Thymus (tissue), 14 donors: Measurements from ENCODE around the gene WRNIP1. TPM values are rescaled to one million over a fixed set of nuclear protein-coding genes. Genes with fewer than 3 reads are reported as not detected.

Experiments used
- DNase-seq, 9 donors: peaks; one replicate each; pipeline ENCODE4 v3.0.0-alpha.2; 2013; ENCODE audit warnings: low spot score in 9 of 9, low read depth in 6 of 9, missing footprints in 1 of 9
- H3K27ac ChIP-seq, 2 donors: one replicate each; pipeline ENCODE4 v1.5.1; 2013; ENCODE audit warnings: control low read depth in 1 of 2, low read depth in 1 of 2, low read length in 1 of 2, mild to moderate bottlenecking in 1 of 2, moderate library complexity in 1 of 2
- H3K27me3 ChIP-seq, 2 donors: one replicate each; pipeline ENCODE4 v1.5.1; 2013; ENCODE audit warnings: low read length in 1 of 2; ENCODE audit not compliant: control insufficient read depth in 2 of 2, insufficient read depth in 1 of 2
- H3K36me3 ChIP-seq, 2 donors: one replicate each; pipeline ENCODE4 v1.5.1; 2013; ENCODE audit warnings: low read length in 1 of 2, mild to moderate bottlenecking in 1 of 2, moderate library complexity in 1 of 2; ENCODE audit not compliant: control insufficient read depth in 2 of 2, insufficient read depth in 2 of 2
- H3K4me1 ChIP-seq, 2 donors: one replicate each; pipeline ENCODE4 v1.5.1; 2013; ENCODE audit warnings: low read length in 2 of 2; ENCODE audit not compliant: control insufficient read depth in 2 of 2, insufficient read depth in 2 of 2
- H3K4me3 ChIP-seq, 2 donors: one replicate each; pipeline ENCODE4 v1.5.1; 2013; ENCODE audit warnings: low read length in 2 of 2, control low read depth in 1 of 2, mild to moderate bottlenecking in 1 of 2
- H3K9me3 ChIP-seq, 2 donors: one replicate each; pipeline ENCODE4 v1.5.1; 2013; ENCODE audit warnings: low read length in 1 of 2, mild to moderate bottlenecking in 1 of 2; ENCODE audit not compliant: control insufficient read depth in 2 of 2, insufficient read depth in 1 of 2
- WGBS: extraction: QIAGEN DNeasy Blood & Tissue Kit; methylation state at CpG from one replicate; pipeline ENCODE4 v1.1.7; 2013; 5-methylcytosine and 5-hydroxymethylcytosine counted together
- long read RNA-seq, 10 donors: transcript quantifications; one replicate each; lab custom pipeline, GENCODE V29; 2026
- polyA plus RNA-seq: library from polyadenylated mRNA; stranded (reverse); fragments of 200-250 nt; gene quantifications from one replicate; pipeline ENCODE4 v1.2.3, GENCODE V29; 2013
- total RNA-seq: library from RNA; stranded (reverse); fragments of 120-200 nt; gene quantifications from one replicate; pipeline ENCODE4 v1.2.4, GENCODE V29; 2013
- donor health status: healthy.

The WRNIP1 gene
- 48.3 TPM for total RNA-seq
- polyA plus RNA-seq, result 85.3 TPM
- long read RNA-seq, donor 1, result 0 reads
- long read RNA-seq, donor 2, result 0 reads
- long read RNA-seq, donor 3, transcript WRNIP1-204 (7 exons, 2,670 nt), result major isoform, 14 of 19 reads
- long read RNA-seq, donor 3, partial matches to known transcripts, result 0 of 19 reads
- long read RNA-seq, donor 3, other reads (novel, unspliced or antisense), result 0 of 19 reads
- long read RNA-seq, donor 4, transcript WRNIP1-204 (7 exons, 2,670 nt), result major isoform, 6 of 14 reads
- long read RNA-seq, donor 4, partial matches to known transcripts, result 8 of 14 reads
- long read RNA-seq, donor 4, other reads (novel, unspliced or antisense), result 0 of 14 reads
- long read RNA-seq, donor 5, transcript WRNIP1-204 (7 exons, 2,670 nt), result major isoform, 16 of 64 reads
- long read RNA-seq, donor 5, partial matches to known transcripts, result 45 of 64 reads
- long read RNA-seq, donor 5, other reads (novel, unspliced or antisense), result 0 of 64 reads
- long read RNA-seq, donor 6, transcript WRNIP1-204 (7 exons, 2,670 nt), result major isoform, 8 of 8 reads
- long read RNA-seq, donor 6, partial matches to known transcripts, result 0 of 8 reads
- long read RNA-seq, donor 6, other reads (novel, unspliced or antisense), result 0 of 8 reads
- long read RNA-seq, donor 7, partial matches to known transcripts, result 0 of 5 reads
- long read RNA-seq, donor 7, other reads (novel, unspliced or antisense), result 0 of 5 reads
- long read RNA-seq, donor 8, partial matches to known transcripts, result 0 of 2 reads
- long read RNA-seq, donor 8, other reads (novel, unspliced or antisense), result 0 of 2 reads
- long read RNA-seq, donor 9, transcript WRNIP1-204 (7 exons, 2,670 nt), result major isoform, 6 of 6 reads
- long read RNA-seq, donor 9, partial matches to known transcripts, result 0 of 6 reads
- long read RNA-seq, donor 9, other reads (novel, unspliced or antisense), result 0 of 6 reads
- long read RNA-seq, donor 10, transcript WRNIP1-204 (7 exons, 2,670 nt), result major isoform, 11 of 16 reads
- long read RNA-seq, donor 10, partial matches to known transcripts, result 0 of 16 reads
- long read RNA-seq, donor 10, other reads (novel, unspliced or antisense), result 0 of 16 reads

GRCh38 chr6:2765166-2765895 lies at the start of gene WRNIP1:
WRNIP1 (plus strand) TSS chr6:2765393; CDS start chr6:2765623, 230 bp downstream.
- H3K27me3 ChIP-seq, result no peaks in the 10 kb centered on the region
- peaks cover 0 to 5% of the 10 kb centered on the region in 2 donors for H3K9me3 ChIP-seq
- peak; percentile 91 to 99 (median 97) for DNase-seq
- peaks cover 18 to 25% of the 10 kb centered on the region in 2 donors for H3K4me1 ChIP-seq
- H3K27ac ChIP-seq, result peak within 1 kb of the TSS; percentile 86 to 94
- peaks cover 5 to 16% of the 10 kb centered on the region in 2 donors for H3K36me3 ChIP-seq
- H3K4me3 ChIP-seq, result peak within 1 kb of the TSS; percentile 63 to 65
- under 1% methylated on average over 104 of the region's 104 CpGs for WGBS

- no peaks in the 10 kb centered on the region for H3K36me3 ChIP-seq
- H3K4me1 ChIP-seq, result no peaks in the 10 kb centered on the region
- 95% methylated on average over 5 of the region's 5 CpGs for WGBS
- no peaks in the 10 kb centered on the region for H3K27me3 ChIP-seq
- H3K9me3 ChIP-seq, result no peaks in the 10 kb centered on the region
- H3K4me3 ChIP-seq, result no peak overlapping the region
- no peak for DNase-seq
- H3K27ac ChIP-seq, result no peak overlapping the region
Observed at GRCh38 chr6:2715737-2716136, 49.5 kb upstream of the WRNIP1 start.

- Histone ChIP-seq H3K27ac (no peak overlapping the region), H3K4me1 (no peaks in the 10 kb centered on the region), H3K9me3 (no peaks in the 10 kb centered on the region), H3K4me3 (no peak overlapping the region), H3K27me3 (no peaks in the 10 kb centered on the region), H3K36me3 (no peaks in the 10 kb centered on the region)
- 95% methylated on average over 9 of the region's 9 CpGs for WGBS
- no peak for DNase-seq
Observed at GRCh38 chr6:2716936-2717700, 48.1 kb upstream of the WRNIP1 start.

GRCh38 chr6:2718334-2719092 lies 46.7 kb upstream of the WRNIP1 start:
- Histone ChIP-seq H3K9me3 (no peaks in the 10 kb centered on the region), H3K4me3 (no peak overlapping the region), H3K27ac (no peak overlapping the region), H3K4me1 (no peaks in the 10 kb centered on the region), H3K27me3 (no peaks in the 10 kb centered on the region), H3K36me3 (no peaks in the 10 kb centered on the region)
- 39% methylated on average over 6 of the region's 6 CpGs for WGBS
- DNase-seq, result no peak

GRCh38 chr6:2719093-2719455 lies 46.1 kb upstream of the WRNIP1 start:
- Histone ChIP-seq H3K4me1 (no peaks in the 10 kb centered on the region), H3K9me3 (no peaks in the 10 kb centered on the region), H3K27me3 (no peaks in the 10 kb centered on the region), H3K36me3 (no peaks in the 10 kb centered on the region), H3K4me3 (no peak overlapping the region), H3K27ac (no peak overlapping the region)
- WGBS, result 57% methylated on average over 2 of the region's 2 CpGs
- DNase-seq, result no peak

- DNase-seq, result no peak
- H3K36me3 ChIP-seq, result no peaks in the 10 kb centered on the region
- no peaks in the 10 kb centered on the region for H3K27me3 ChIP-seq
- H3K4me1 ChIP-seq, result no peaks in the 10 kb centered on the region
- no peaks in the 10 kb centered on the region for H3K9me3 ChIP-seq
- 96% methylated on average over 3 of the region's 3 CpGs for WGBS
- H3K27ac ChIP-seq, result no peak overlapping the region
- no peak overlapping the region for H3K4me3 ChIP-seq
Observed at GRCh38 chr6:2721219-2721618, 44.0 kb upstream of the WRNIP1 start.

GRCh38 chr6:2725364-2725988 lies 39.7 kb upstream of the WRNIP1 start:
- no peaks in the 10 kb centered on the region for H3K27me3 ChIP-seq
- H3K4me3 ChIP-seq, result no peak overlapping the region
- peaks cover 0 to 8% of the 10 kb centered on the region in 2 donors for H3K4me1 ChIP-seq
- WGBS, result 91% methylated on average over 8 of the region's 8 CpGs
- H3K27ac ChIP-seq, result no peak overlapping the region
- H3K9me3 ChIP-seq, result peaks cover 0 to 3% of the 10 kb centered on the region in 2 donors
- no peak for DNase-seq
- no peaks in the 10 kb centered on the region for H3K36me3 ChIP-seq
